PFSK-1 (cell line): ENCODE measurements around the gene S100A11.

Source experiments
- FOXP2 ChIP-seq: optimal IDR thresholded peaks from 2 replicates; pipeline ENCODE3; 2011; ENCODE audit warnings: borderline replicate concordance, control low read depth, inconsistent platforms; ENCODE audit not compliant: insufficient read depth; ENCODE audit errors: extremely low read length, extremely low read depth
- POLR2AphosphoS5 ChIP-seq: IDR thresholded peaks from 2 replicates; pipeline ENCODE4 v1.6.1; 2012; ENCODE audit warnings: low read depth, mild to moderate bottlenecking, control low read depth, low read length, moderate library complexity
- SIN3A ChIP-seq: IDR thresholded peaks from 2 replicates; pipeline ENCODE4 v1.6.1; 2012; ENCODE audit warnings: mild to moderate bottlenecking, low read length, moderate library complexity, borderline replicate concordance; ENCODE audit not compliant: insufficient read depth
- TAF1 ChIP-seq: IDR thresholded peaks from 2 replicates; pipeline ENCODE4 v1.6.1; 2012; ENCODE audit warnings: low read length, control low read depth, borderline replicate concordance; ENCODE audit not compliant: insufficient read depth
- TF ChIP-seq, protein P1 (sequence below), 2 experiments: IDR thresholded peaks; 2 replicates each; pipeline versions ENCODE4 v1.6.1 to v1.8.0; 2011 to 2012; ENCODE audit warnings: low read depth in 2 of 2, low read length in 2 of 2, control low read depth in 1 of 2, inconsistent platforms in 1 of 2, mild to moderate bottlenecking in 1 of 2, moderate library complexity in 1 of 2; ENCODE audit not compliant: insufficient read depth in 1 of 2

DNA sequence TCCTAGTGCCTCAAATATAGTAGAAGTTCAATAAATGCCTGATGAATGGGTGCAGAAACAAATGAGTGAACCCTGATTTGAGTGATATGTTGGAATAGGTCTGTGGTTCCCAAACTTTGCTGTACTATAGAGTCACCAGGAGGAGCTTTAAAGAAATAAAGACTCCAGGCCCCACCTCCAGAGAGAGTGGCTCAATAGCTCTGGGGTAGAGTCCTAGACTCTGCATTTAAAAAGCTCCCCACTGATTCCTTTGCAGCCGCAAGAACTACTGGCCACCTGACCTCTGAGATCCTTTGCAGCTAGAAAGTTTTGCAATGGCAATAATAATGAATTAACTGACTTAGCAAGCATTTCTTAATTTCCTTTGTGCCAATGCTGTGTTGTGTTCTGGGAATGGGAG, 31.1 kb upstream of the S100A11 start:
- TF ChIP-seq POLR2AphosphoS5 (no peak), SIN3A (no peak), TAF1 (no peak), FOXP2 (no peak)
- TF ChIP-seq, protein P1, sequence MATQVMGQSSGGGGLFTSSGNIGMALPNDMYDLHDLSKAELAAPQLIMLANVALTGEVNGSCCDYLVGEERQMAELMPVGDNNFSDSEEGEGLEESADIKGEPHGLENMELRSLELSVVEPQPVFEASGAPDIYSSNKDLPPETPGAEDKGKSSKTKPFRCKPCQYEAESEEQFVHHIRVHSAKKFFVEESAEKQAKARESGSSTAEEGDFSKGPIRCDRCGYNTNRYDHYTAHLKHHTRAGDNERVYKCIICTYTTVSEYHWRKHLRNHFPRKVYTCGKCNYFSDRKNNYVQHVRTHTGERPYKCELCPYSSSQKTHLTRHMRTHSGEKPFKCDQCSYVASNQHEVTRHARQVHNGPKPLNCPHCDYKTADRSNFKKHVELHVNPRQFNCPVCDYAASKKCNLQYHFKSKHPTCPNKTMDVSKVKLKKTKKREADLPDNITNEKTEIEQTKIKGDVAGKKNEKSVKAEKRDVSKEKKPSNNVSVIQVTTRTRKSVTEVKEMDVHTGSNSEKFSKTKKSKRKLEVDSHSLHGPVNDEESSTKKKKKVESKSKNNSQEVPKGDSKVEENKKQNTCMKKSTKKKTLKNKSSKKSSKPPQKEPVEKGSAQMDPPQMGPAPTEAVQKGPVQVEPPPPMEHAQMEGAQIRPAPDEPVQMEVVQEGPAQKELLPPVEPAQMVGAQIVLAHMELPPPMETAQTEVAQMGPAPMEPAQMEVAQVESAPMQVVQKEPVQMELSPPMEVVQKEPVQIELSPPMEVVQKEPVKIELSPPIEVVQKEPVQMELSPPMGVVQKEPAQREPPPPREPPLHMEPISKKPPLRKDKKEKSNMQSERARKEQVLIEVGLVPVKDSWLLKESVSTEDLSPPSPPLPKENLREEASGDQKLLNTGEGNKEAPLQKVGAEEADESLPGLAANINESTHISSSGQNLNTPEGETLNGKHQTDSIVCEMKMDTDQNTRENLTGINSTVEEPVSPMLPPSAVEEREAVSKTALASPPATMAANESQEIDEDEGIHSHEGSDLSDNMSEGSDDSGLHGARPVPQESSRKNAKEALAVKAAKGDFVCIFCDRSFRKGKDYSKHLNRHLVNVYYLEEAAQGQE (IDR thresholded peaks at IDR 0.05; ENCODE audit: insufficient read depth in 1 of 2, low read depth in 2 of 2, low read length in 2 of 2) = no peak
